HG03095 (cell line): ENCODE data around the gene TMEM94.

Source experiments
- ATAC-seq: cut with Tn5 transposase; IDR thresholded peaks from one replicate; pipeline ENCODE4 v1.9.1; 2021; ENCODE audit warnings: moderate library complexity; ENCODE audit not compliant: unreplicated experiment

Gene TMEM94

DNA sequence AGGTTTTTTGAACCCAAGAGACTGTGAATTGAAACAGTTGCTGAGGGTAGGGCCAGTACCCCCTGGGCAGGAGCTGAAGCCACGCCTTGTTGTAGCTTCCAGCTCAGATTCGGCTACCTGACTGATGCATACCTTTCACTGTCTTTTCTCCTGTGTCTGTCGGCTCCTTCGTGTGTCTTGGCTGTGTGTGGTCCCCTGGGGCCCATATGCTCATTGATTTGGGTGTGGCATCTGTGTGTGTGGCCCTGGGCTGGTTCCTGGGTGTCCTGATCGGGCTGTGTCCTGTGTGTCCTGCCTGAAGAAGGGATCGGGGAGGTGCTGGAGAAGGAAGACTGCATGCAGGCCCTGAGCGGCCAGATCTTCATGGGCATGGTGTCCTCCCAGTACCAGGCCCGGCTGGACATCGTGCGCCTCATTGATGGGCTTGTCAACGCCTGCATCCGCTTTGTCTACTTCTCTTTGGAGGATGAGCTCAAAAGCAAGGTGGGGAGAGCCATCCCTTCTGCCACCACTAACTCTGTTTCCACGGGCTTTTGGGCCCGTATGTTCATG, 38.0 kb downstream of the TMEM94 start:
- ATAC-seq = no peak

DNA sequence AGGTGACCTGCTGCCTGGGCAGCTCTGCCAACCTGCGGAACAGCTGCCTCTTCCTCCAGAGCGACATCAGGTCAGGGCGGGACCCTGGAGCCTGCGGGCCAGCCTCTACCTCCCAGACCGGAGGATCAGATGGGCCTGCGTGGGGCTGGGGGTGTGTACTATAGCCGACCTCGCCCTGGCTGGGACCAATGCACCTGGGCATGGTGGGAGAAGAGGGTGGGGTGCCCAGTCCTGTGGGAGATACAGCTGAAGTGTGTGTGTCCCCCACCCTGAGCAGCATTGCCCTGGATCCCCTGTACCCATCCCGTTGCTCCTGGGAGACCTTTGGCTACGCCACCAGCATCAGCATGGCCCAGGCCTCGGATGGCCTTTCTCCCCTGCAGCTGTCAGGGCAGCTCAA, 39.6 kb downstream of the TMEM94 start:
- no peak for ATAC-seq

DNA sequence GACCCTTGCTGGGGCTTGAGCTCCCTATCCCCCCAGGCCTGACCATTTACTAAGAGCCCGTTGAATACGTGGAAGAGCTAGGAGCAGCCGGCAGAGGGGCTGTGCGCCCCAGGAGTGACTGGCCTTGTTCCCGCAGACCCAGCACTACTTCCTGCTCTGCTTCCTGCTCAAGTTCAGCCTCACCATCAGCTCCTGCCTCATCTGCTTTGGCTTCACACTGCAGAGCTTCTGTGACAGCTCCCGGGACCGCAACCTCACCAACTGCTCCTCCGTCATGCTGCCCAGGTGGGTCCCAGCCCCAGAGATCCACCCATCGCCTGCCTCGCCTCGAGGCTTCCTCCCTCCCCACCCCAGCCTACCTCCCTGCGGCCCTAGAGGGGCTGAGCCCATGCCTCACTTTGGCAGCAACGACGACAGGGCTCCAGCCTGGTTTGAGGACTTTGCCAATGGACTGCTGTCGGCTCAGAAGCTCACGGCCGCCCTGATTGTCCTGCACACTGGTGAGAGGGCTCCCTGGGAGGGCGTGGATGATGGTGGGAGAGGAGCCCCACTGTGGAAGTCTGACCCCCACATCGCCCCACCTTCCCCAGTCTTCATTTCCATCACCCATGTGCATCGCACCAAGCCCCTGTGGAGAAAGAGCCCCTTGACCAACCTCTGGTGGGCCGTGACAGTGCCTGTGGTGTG, 41.7 kb downstream of the TMEM94 start:
- no peak for ATAC-seq

DNA sequence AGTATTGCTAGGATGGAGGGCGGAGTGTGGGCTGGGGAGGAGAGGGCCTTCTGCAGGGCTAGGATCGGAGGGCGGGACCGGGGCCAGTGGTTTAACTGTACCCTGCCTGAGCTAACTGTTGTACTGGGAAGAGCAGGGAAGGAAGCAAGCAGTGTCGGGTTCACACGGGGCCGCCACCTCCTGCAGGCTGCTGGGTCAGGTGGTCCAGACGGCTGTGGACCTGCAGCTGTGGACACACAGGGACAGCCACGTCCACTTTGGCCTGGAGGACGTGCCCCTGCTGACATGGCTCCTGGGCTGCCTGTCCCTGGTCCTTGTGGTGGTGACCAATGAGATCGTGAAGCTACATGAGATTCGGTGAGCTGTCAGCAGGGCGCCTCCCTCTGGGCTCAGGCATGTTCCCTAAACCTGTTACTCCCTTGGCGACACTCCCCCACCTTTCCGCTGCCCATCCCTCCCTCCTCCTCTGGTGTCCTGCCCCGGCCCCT, 42.3 kb downstream of the TMEM94 start:
- ATAC-seq = no peak

DNA sequence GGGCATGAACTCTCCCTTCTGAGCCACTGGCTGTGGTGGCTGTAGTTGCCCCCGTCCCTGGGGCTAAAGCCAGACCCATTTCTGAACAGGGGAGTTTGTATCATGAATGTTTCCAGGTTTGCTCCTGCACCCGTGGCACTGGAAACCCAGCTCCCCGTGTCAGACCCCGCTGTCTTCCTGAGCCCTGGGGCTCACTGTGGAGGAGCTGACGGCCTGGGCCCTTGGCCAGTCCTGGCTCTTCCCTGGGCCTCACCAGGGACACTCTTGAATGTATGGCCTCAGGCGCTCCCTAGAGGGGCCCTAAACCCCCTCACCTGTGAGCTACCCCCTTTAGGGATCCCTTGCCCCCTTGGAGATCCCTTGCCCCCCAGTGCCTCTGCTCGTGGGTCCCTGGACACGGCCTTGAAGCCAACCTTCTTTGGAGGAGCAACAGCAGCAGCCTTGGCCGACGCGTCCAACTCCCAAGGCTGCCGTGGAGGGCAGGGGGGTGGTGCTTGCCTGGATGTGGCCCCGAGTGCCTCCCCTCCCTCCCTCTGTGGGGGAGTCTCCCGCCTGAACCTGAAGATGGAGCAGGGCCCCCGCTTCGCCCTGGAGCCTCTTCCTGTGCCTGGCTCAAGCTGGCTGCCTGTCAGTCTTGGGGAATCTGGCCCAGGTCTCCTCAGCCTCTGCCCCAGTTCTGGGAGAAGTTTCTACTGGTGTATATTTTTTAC, 43.0 kb downstream of the TMEM94 start:
- ATAC-seq = no peak

DNA sequence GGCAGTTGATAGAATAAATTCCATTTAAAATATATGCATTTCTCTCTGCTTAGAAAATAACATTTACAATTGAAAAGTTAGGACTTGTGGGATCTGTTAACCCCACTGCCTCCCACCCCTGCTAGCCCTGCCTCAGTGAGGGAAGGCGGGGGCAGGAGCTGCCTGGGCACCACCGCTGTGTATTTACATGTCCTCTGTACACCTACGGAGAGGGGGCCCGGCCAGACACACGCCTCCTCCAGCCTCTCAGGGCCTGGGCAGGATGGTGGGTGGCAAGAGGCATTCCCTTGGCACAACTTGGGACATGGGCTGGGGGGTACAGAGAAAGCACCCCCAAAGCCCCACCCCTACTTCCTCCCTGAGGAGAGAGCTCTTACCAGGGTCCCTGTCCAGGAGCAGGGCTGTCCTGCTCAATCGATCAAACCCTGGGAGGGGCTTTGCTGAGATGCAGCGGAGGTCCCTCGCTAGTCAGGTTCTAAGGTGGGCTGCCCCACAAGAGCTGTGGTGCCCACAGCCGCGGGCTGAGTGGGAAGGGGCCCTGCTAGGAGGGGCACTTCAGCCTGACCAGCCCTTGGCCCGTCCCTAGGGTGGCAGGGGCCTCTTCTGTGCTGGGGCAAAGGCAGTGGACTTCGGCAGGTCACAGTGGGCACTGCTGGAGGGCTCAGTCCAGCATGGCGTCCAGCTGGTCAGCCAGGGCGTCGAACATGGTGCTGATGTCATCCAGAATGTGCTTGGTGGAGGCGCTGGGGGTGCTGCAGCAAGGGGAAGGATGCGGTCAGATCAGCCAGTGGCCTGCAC, 44.2 kb downstream of the TMEM94 start:
- no peak for ATAC-seq

DNA sequence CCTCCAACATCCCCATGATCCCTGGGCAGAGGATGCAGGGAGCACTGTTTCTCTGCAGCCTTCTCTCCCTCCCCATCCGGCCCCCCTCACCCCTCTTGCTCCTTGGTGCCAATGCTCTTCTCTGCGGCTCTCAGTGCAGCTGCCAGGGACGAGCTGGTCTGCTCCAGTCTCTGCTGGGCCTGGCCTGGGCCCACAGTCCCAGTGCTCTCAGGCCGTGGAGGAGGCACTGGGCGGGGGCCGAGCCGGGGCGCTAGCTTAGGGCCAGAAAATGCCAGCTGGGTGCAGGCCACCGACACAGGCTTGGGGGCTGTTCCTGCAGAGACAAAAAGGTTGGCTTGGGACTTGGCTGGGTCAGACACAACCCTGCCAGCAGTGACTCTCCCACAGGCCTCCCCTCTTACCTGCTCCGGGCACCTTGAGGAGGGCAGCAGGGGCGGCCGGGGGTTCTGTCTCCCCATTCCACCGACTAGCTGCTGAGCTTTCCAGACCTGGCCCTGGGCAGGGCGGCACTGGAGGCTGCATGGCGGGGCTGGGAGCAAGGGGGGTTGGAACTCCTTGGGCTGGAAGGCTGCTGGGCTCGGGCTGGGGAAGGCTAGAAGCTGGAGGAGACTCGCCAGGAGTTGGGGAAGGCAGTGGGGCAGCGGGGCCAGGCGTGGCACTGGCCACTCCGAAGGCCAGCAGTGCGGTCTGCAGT, 45.1 kb downstream of the TMEM94 start:
- ATAC-seq = no peak

DNA sequence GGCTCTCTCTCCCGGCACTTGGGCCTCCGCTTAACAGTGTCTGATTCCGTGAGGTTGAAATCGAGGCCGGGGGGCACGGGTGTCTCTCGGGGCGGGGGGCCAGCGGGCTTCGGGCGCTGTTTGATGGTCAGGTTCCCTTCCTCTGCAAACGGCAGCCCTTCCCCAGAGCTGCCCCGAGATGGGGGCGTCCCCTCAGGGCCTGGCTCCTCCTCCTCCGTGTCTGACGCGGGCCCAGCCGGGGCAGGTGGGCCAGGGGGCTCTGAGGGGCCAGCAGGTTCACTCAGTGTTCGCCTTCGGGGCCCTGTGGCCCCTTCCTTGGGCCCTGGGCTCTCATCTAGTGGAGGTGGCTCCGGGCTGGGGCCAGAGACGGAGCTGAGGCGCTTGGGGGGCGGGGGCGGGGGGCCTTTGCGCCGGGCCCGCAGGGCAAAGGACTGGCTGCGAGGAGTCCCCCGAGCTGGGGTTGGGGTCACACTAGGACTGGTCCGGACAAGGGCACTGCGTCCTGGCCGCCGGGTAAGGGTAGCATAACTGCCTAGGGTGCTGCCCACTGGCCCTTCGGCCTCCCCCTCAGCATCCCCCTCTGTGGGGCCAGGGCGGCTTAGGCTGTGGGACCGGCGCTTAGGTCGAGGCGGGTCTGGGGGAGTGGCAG, 45.8 kb downstream of the TMEM94 start:
- ATAC-seq = no peak

DNA sequence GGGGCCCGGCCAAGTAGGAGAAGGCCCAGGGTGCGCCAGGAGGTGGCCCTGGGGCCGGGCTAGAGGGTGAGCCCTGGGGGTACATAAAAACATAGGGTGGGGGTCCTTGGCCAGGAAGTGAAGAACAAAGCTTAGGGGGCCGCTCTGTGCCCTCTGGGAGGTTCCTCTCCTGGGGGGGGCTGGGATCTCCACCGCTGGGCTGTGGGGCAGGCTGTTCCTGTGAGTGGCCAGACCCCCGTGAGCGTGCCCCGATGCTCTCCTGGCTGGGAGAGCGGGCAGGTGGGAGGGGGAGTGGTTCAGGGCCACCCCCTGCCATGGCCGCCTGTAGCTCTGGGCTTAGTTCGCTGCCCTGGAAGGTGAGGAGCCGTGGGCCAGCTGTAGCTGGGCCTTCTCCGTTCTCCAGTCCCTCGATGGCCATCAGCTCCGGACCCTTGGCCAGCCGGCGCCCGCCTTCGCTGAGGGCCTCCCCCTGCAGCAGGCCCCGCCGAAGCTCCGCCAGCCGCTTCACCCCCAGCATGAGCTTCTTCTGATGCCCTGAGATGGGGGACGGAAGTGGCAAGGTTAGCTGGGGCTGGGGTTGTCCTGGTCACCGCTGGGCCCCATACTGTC, 46.4 kb downstream of the TMEM94 start:
- ATAC-seq = no peak

DNA sequence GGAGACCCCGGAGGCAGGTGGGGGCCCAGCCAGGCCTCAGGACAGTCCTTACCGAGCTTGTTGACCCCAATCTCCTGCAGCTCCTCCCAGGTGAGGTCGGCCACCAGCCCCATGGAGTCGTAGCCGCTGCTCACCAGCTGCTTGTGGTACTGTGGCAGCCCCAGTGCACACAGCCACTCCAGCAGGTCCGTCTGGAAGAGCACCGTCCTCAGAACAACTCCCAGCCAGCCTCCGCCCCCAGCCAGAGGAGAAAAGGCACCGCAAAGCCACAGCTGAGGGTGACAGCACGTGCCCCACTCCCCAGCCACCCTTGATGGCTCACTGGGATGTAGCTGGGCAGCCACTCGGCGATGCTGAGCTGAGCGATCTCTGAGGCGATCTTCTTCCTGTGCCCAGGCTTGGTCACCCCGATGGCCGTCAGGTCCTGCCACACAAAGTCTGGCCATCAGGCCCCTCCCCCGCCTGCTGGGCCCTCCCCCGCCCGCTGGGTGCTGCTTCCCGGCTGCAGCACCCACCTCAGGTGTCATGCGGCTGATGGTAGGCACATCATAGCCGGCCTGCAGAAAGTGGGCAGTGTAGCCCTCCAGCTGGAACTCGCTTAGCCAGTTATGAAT, 47.0 kb downstream of the TMEM94 start:
- no peak for ATAC-seq

DNA sequence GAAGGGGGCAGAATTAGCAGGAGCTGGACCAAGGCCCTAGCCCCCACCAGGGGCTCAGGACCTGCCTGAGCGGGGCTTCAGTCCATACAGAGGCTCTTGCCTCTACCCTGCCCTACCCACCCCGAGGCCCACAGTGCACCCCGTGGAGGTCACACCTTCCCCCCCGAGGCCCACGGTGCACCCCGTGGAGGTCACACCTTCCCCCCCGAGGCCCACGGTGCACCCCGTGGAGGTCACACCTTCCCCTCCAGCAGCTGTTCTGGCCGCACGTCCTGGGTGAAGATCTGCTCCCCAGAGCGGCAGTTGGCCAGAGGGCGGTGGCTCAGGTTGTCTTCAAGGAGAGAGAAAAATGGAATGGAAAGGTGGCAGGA, 47.5 kb downstream of the TMEM94 start:
- no peak for ATAC-seq

DNA sequence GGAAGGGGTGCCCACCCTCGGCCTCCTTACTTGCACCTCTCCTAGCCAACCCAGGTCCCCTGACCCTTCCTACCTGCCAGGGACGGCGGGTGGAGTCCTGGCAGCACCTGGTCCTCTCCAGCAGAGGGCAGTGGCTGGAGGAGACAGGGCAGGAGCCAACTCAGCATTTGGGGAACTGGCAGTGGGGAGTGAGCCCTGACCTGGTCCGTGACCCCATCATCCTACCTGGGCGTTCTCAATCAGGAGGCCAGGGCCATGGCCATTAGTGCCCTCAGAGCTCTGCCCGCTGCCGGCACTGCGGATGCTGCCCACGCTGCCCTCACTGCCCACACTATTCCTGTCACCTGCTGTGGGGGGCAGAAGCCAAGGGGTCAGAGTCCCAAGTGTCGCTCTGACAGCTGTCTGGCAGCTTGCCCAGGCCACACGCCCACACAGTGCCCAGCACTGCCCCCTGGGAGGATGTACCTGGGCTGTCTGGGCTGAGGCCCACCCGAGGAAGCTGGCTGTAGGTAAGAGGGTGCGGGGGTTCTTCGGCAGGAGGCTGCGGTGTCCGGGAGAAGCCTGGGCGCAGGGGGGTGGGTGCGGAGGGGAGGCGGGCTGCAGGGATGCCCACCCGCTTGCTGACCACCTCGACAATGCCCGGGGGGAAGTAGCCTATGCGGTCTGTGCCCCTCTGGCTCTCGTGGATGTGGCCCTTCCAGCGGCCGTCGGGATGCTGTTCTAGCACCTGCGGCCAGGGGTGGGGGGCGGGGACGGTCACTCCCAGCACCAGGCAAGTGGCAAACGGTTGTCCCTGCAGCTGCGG, 48.1 kb downstream of the TMEM94 start:
- ATAC-seq = no peak

DNA sequence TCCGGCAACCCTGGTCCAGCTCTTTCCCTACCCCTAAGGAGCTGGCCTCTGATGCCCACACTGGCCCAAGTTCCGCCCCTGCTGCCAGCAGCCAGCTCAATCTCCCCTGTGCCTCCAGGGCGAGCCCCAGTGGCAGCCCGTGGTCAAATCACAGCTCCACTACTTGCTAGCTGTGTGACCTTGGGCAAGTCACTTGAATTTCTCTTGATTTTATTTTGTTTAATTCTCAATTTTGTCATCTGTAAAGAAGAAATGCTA, 48.6 kb downstream of the TMEM94 start:
- no peak for ATAC-seq

DNA sequence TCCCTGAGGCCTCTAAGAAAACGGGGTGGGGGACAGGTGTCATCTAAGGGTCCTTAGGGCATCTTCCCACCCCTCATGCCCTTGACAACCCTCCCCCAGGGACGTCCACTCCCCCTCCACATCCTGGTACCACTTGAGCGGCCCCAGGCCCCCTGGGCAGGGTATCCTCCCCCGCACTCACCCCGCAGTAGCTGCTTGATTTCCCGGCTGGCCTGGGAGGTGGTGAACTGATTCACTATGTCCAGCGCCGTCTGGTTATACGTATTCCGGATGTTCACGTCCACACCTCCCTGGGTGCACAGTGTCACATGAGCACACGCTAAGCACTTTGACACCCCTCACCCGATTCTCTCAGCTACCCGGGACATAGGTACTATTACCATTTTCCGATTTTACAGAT, 49.2 kb downstream of the TMEM94 start:
- ATAC-seq = no peak

DNA sequence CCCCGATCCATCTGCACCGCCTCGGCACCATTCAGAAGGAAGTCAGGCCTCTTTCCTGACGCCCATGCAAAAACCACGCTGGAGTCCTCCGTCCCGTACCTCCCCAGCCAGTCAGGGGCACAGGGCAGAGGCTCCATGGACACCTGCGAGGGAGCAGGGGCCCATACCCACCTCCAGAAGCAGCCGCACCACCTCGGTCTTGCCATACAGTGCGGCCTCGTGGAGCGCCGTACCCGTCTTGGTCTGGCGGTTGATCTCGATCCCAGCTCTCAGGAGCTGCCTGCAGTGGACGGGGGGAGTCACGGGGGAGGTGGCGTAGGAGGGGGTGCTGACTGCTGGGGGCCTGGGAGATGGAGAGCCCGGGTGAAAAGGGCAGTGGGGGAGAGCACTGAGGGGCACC, 49.7 kb downstream of the TMEM94 start:
- ATAC-seq = no peak

DNA sequence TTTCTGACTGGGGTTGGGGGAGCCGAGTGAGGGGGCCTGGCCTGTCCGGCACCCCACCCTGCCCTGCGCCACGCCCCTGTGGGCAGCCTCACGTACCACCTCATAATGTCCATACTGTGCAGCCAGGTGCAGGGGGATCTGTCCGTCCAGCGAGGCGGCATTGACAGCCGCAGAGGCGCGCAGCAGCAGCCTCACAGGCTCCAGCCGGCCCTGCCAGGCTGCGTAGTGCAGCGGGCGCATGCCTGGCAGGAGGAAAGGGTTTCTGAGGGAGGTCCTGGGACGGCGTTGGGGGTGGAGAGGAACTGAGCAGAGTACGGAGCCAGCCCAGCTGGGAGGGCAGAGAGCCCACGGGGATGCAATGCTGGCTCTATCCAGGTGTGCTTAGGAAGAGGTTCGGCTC, 50.5 kb downstream of the TMEM94 start:
- no peak for ATAC-seq

DNA sequence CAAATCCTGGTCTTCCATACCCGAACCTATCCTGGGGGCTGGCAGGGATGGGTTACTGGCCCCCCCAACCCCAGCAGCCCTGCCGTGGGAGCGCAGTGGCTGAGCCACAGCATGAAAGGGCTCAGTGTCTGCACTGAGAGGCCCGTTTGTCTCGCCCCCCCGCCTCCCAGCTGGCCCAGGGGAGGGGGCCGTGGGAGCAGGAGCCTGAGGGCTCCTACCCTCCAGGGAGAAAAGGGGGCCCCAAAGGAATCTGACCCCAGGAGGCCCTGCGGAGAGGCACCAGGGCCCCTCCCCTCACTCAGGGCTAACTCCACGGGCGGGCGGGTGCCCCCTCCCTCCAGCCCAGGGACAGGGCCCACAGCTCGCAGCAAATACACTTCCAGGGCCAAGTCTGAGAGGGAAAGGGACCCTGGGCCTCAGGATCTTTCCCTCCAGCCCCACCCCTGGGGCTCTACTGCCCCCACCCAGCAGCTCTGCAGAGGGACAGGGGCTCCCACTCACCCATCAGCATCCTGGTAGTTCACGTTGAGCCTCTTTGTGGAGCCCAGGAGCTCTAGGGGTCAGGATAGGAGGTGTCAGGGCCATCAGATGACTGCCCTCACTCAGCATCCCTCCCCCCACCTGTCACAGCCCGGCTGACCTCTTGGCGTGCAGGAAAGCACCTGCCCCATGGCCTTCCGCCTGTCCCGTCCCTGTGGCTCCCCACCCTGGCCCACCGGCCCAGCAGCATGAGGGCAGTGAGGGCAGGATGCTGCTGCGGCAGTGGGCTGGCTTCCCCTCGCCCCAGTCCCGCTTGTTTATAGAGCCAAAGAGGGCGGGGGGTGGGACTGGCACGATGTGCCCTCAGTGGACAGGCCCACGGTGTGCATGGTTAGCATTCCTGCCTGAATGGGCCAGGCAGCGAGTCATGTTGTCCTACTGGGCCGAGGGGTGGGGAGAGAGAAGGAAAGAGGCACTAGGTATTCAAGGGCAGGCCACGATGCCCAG, 51.6 kb downstream of the TMEM94 start:
- ATAC-seq = no peak

DNA sequence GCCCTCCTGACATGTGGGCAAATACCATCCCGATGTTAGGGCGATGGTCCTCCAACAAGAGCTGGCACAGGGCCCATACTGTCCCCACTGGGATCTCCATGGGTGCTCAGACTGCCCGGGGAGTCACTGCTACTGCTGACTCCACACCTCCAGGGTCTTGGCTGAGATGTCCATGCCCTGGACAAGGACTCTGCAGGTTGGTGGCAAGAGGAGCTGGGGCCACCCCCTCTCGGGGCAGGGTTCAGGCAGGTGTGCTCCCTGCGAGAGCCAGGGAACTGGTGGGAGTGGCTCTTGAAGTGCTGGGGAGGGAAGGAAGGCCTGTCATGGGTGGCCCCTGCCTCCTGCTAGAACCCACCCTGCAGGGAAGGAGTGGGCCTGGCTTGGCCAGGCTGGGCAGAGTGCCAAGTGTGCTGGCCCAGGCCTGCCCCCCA, 52.5 kb downstream of the TMEM94 start:
- ATAC-seq = no peak
